Heart left ventricle (tissue), 13 donors: ENCODE measurements around the gene C1orf105.

Experiments used
- POLR2A ChIP-seq, 2 donors: fragments of 450-650 bp; IDR thresholded peaks; one replicate each; pipeline ENCODE4 v1.6.1; 2017; ENCODE audit warnings: antibody characterized with exemption in 2 of 2, mild to moderate bottlenecking in 2 of 2, moderate library complexity in 2 of 2
- TF ChIP-seq, protein P1 (sequence below), 12 donors: fragments of 200-600 bp; sonication (generic) in 4 of 12; IDR thresholded peaks; one replicate each; pipeline versions ENCODE4 v1.5.0 to v1.8.0; 2018 to 2022; ENCODE audit warnings: antibody characterized with exemption in 12 of 12, mild to moderate bottlenecking in 5 of 12
- donor health status: ischemic (EF 13 %, LVEDD 7.1; RV severe dilation, severe dysfunction).
- donor health status: DM: no; HTN: yes; CAD: no.
- donor health status: DM: no; HTN: no; CAD: no.
- donor health status: ischemic (EF 25% LVEDD 6.9; RV normal size, moderate dysfunction).
- donor health status: ischemic (EF 25% LVEDD 5.7; RV mildly dilated, moderate dysfunction).
- donor health status: ischemic (EF 35%, LVEDD 5.7; RV mildly dilated, moderate dysfunction).
- donor health status: nonischemic (EF 11% LVEDD 7.7; RV severe dilation, severe dysfunction).
- donor health status: DM: yes; HTN: yes; CAD: no.
- donor health status: PGD.
- donor health status: ischemic (EF 29% LVEDD 5.4; RV normal size, mild dysfunction).
- donor health status: nonischemic (EF 23%, LVEDD 6.1; RV moderate dilation, normal function).

DNA sequence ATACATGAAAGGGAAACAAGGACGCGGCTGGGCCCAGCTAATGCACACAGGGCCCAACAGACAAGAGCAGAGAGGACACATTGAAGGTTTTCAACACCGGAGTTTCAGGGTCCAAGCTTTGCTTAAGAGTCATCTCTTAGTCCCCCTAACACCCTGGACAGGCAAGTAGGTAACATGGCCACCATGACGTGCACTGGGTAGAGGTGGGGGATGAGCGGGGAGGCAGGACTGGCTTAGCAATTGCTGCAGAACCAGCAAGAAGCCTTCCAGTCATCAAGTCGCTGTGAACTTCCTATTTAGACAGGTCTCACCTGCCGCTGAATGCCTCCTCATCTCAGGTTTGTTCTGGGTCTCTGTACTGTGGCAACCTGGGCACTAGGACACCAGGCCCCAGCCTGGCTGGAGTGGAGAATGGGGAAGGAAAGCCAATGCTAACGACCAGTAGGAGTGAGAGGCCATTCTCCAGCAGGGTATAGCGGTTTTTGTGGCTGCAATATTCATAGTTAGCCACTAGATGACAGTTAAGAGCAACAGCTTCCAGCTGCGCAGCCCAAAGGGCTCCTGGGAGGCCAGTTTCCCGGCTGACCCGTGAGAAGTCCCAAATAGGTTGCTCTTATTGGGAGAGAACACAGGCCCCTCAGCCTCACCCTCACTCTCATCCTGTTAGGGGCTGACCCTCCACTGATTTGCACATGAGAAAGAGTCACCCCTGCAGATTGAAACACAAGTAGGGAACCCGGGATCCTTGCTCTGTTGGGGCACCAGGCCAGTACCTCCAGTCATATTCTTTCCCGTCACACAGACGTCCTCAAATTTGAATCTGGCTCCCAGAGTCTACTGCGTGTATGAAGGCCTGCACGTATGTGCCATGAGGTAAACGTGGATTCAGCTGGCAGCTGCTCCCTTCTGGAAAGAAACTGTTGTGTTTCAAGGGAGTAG lies 29.4 kb downstream of the C1orf105 start:
- TF ChIP-seq, protein P1, sequence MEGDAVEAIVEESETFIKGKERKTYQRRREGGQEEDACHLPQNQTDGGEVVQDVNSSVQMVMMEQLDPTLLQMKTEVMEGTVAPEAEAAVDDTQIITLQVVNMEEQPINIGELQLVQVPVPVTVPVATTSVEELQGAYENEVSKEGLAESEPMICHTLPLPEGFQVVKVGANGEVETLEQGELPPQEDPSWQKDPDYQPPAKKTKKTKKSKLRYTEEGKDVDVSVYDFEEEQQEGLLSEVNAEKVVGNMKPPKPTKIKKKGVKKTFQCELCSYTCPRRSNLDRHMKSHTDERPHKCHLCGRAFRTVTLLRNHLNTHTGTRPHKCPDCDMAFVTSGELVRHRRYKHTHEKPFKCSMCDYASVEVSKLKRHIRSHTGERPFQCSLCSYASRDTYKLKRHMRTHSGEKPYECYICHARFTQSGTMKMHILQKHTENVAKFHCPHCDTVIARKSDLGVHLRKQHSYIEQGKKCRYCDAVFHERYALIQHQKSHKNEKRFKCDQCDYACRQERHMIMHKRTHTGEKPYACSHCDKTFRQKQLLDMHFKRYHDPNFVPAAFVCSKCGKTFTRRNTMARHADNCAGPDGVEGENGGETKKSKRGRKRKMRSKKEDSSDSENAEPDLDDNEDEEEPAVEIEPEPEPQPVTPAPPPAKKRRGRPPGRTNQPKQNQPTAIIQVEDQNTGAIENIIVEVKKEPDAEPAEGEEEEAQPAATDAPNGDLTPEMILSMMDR (IDR thresholded peaks at IDR 0.05), result peak; percentile 71 to 92 (median 86)
- TF ChIP-seq POLR2A (IDR thresholded peaks at IDR 0.05), result no peak
